GM12878 (cell line): ENCODE measurements around the gene CAMK2G. TPM values are rescaled to one million over a fixed set of nuclear protein-coding genes. Genes with fewer than 3 reads are reported as not detected.

Experiments used
- ATAC-seq: fragments of 200-7000 bp; cut with Tn5 transposase; 3 replicates; pipeline ENCODE4 v1.9.1; 2020; ENCODE audit warnings: mild to moderate bottlenecking, moderate library complexity
- BruUV-seq: library from RNA; stranded (reverse); fragments of 400-500 nt; replicated peaks from 2 replicates; lab custom pipeline; 2021; lab: Mats Ljungman, UMichigan
- CTCF ChIA-PET: fragments of 300-600 bp; sonication (Branson Sonifier 250); formaldehyde crosslinking; extraction: SDS; loops from one replicate; lab custom pipeline; 2021; ENCODE audit warnings: inconsistent platforms; lab: Yijun Ruan, JAX
- POLR2A ChIA-PET: fragments of 350-600 bp; formaldehyde crosslinking; extraction: SDS; loops from one replicate; lab custom pipeline; 2021; ENCODE audit warnings: inconsistent platforms; lab: Charles Lee
- RAD21 ChIA-PET: fragments of 300-600 bp; sonication (Branson Sonifier 250); formaldehyde crosslinking; loops from one replicate; lab custom pipeline; 2023; ENCODE audit warnings: antibody characterized with exemption; ENCODE audit not compliant: unreplicated experiment; lab: Charles Lee
- SMC1A ChIA-PET: fragments of 300-600 bp; sonication (Branson Sonifier 250); formaldehyde crosslinking; loops from one replicate; lab custom pipeline; 2023; ENCODE audit not compliant: unreplicated experiment, uncharacterized antibody; lab: Charles Lee
- DNase-seq: peaks from one replicate; pipeline ENCODE4 v3.0.0-alpha.2; 2011; ENCODE audit warnings: low read depth, low spot score
- FAIRE-seq: peaks from 3 replicates; lab custom pipeline; 2011; peaks lifted over from hg19 to GRCh38; lab: Jason Lieb, UNC
- H2AFZ ChIP-seq: 2 replicates; pipeline ENCODE4 v1.6.0; 2011; ENCODE audit warnings: low read depth, low read length, control low read depth; ENCODE audit not compliant: control insufficient read depth
- H3K27ac ChIP-seq: 2 replicates; pipeline ENCODE4 v1.5.1; 2011; ENCODE audit warnings: control low read depth; ENCODE audit not compliant: control insufficient read depth, insufficient read depth
- H3K27me3 ChIP-seq, 2 experiments: replicated peaks in 1 of 2; 2 replicates each; pipeline versions ENCODE4 v1.6.0 to v1.6.1; 2011; ENCODE audit warnings: low read length in 1 of 2; ENCODE audit not compliant: control insufficient read depth in 2 of 2, insufficient read depth in 2 of 2
- H3K36me3 ChIP-seq, 2 experiments: 2 replicates each; pipeline ENCODE4 v1.5.1; 2011; ENCODE audit warnings: low read length in 1 of 2; ENCODE audit not compliant: control insufficient read depth in 2 of 2, insufficient read depth in 2 of 2
- H3K4me1 ChIP-seq: 2 replicates; pipeline ENCODE4 v1.6.1; 2011; ENCODE audit warnings: mild to moderate bottlenecking, low read length, moderate library complexity, mixed read lengths; ENCODE audit not compliant: control insufficient read depth, insufficient read depth
- H3K4me2 ChIP-seq: 2 replicates; pipeline ENCODE4 v1.6.0; 2011; ENCODE audit warnings: control low read depth; ENCODE audit not compliant: control insufficient read depth, insufficient read depth
- H3K4me3 ChIP-seq: fragments of 200-600 bp; sonication (generic); 2 replicates; pipeline ENCODE4 v1.5.1; 2016
- H3K79me2 ChIP-seq: 2 replicates; pipeline ENCODE4 v1.6.0; 2011; ENCODE audit warnings: low read length; ENCODE audit not compliant: control insufficient read depth, insufficient read depth
- H3K9ac ChIP-seq: 2 replicates; pipeline ENCODE4 v1.8.0; 2011; ENCODE audit warnings: low read length, control low read depth, mixed read lengths; ENCODE audit not compliant: control insufficient read depth, insufficient read depth
- H3K9me3 ChIP-seq: replicated peaks from 3 replicates; pipeline ENCODE4 v1.5.1; 2011; ENCODE audit warnings: mild to moderate bottlenecking, low read length; ENCODE audit not compliant: control insufficient read depth, insufficient read depth
- H4K20me1 ChIP-seq: 2 replicates; pipeline ENCODE4 v1.6.0; 2011; ENCODE audit not compliant: control insufficient read depth, insufficient read depth
- BCL11A ChIP-seq: IDR thresholded peaks from 2 replicates; pipeline ENCODE4 v1.6.1; 2011; ENCODE audit warnings: low read depth, low read length
- MEF2A ChIP-seq: IDR thresholded peaks from 2 replicates; pipeline ENCODE4 v1.6.1; 2011; ENCODE audit warnings: low read depth, mild to moderate bottlenecking, low read length, moderate library complexity; ENCODE audit not compliant: insufficient read depth
- RFX5 ChIP-seq: IDR thresholded peaks from 2 replicates; pipeline ENCODE4 v1.6.1; 2011; ENCODE audit warnings: low read depth, low read length, improper control_type of control experiment
- ZBED1 ChIP-seq: IDR thresholded peaks from 2 replicates; pipeline ENCODE4 v1.6.1; 2016; ENCODE audit warnings: borderline replicate concordance
- WGBS: methylation state at CpG from one replicate; pipeline ENCODE4 v1.1.6; 2016; ENCODE audit warnings: low lambda C conversion rate; ENCODE audit not compliant: insufficient replicate concordance, insufficient coverage; ENCODE audit errors: missing lambda C conversion rate; 5-methylcytosine and 5-hydroxymethylcytosine counted together
- in situ Hi-C: fragments of 300-500 bp; cut with MboI; formaldehyde crosslinking; loops from 9 replicates; pipeline ENCODE4 v1.14.3; 2018; ENCODE audit warnings: mixed read lengths
- intact Hi-C: fragments of 100-400 bp; cut with micrococcal nuclease; formaldehyde crosslinking; loops from one replicate; pipeline ENCODE4 v1.14.2; 2022; ENCODE audit not compliant: unreplicated experiment
- polyA plus RNA-seq, 11 experiments: library from polyadenylated mRNA; depleted of rRNA in 4 of 11; unstranded in 6 of 11; stranded (reverse) in 5 of 11; fragments of >200 nt; fragmentation: Nextera tagmentation in 4 of 11; fragmentation: Illumina TruSeq in 1 of 11; extraction: Ambion mirVana in 4 of 11; extraction: Trizol in 1 of 11; gene quantifications; 1 replicate in 1 of 11; 2 replicates in 10 of 11; pipeline versions ENCODE4 v1.2.1 to v1.2.3, GENCODE V29; 2011 to 2016; ENCODE audit warnings: inconsistent platforms in 2 of 11, missing spikeins in 2 of 11, low read depth in 1 of 11
- total RNA-seq, 4 experiments: library from RNA; depleted of rRNA in 3 of 4; stranded (reverse); fragments of >200 nt in 3 of 4; fragmentation: Illumina TruSeq in 1 of 4; extraction: Trizol in 1 of 4; gene quantifications; 2 replicates each; pipeline versions ENCODE4 v1.2.1 to v1.2.3, GENCODE V29; 2013 to 2021
- TF ChIP-seq, protein P1 (sequence below): fragments of 150-350 bp; IDR thresholded peaks from 2 replicates; pipeline ENCODE4 v1.6.1; 2016; ENCODE audit warnings: low read depth, low read length
- TF ChIP-seq, protein P2 (sequence below): fragments of 450-650 bp; conservative IDR thresholded peaks from 2 replicates; pipeline ENCODE4 v1.6.1; 2017; ENCODE audit warnings: mild to moderate bottlenecking, moderate library complexity
- TF ChIP-seq, protein P3 (sequence below): fragments of 450-650 bp; formaldehyde crosslinking; IDR thresholded peaks from 2 replicates; pipeline ENCODE4 v1.4.0; 2020; ENCODE audit warnings: mild to moderate bottlenecking, moderate library complexity
- TF ChIP-seq, protein P4 (sequence below): IDR thresholded peaks from 2 replicates; pipeline ENCODE4 v1.6.1; 2011; ENCODE audit warnings: mild to moderate bottlenecking, low read depth, low read length, moderate library complexity; ENCODE audit not compliant: insufficient replicate concordance
- TF ChIP-seq, protein P5 (sequence below): IDR thresholded peaks from 2 replicates; pipeline ENCODE4 v1.6.1; 2012; ENCODE audit warnings: mild to moderate bottlenecking, low read depth, low read length

The CAMK2G gene
- total and polyA plus RNA-seq, 10 of the 15 experiments (the other 5 are each of a cell fraction or from before 2014, with no cell fraction given): 5.5 to 24.3 (median 16.9) TPM

DNA sequence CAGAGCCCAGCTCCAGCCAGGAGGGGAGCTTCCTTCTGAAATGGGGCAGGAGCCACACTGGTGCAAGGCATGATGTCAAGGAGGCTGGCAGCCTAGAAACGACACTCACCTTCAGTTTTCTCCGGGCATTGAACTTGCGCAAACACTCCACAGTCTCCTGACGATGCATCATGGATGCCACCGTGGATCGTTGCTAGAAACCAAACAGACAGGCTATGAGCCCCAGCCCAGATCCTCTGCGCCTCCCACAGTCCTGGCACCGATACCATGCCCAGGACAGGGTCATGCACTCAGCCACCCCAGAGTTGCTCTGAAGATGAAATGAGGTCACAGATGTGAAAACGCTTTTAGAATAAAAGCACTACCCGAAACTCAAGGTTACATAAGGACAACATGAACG lies 32.0 kb downstream of the CAMK2G start:
- WGBS: 86% methylated on average over 11 of the region's 11 CpGs
- Histone ChIP-seq H3K27me3 (no peaks in the 10 kb centered on the region), H2AFZ (no peak overlapping the region), H3K9ac (no peak overlapping the region), H3K4me1 (no peaks in the 10 kb centered on the region), H3K79me2 (no peaks in the 10 kb centered on the region), H4K20me1 (no peaks in the 10 kb centered on the region), H3K4me3 (no peak overlapping the region), H3K36me3 (peaks cover 11% of the 10 kb centered on the region in 2 experiments; a peak in 3 of 4 replicates), H3K4me2 (no peak overlapping the region), H3K9me3 (no peaks in the 10 kb centered on the region), H3K27ac (no peak overlapping the region)
- no TSS peak for BruUV-seq
- ATAC-seq (no peak), FAIRE-seq (no peak), DNase-seq (no peak)
- ChIA-PET POLR2A (interaction anchor here (0.7 kb wide), 1 partner anchor 32 kb away, joined by 3 read pairs; no protein-coding TSS in a partner anchor), RAD21 (interaction anchor here (1.3 to 1.4 kb wide), 2 partner anchors 33 to 37 kb away, joined by 3 to 4 read pairs; no protein-coding TSS in a partner anchor), CTCF (interaction anchor here (12.4 kb wide), 1 partner anchor 36 kb away, joined by 440 read pairs; the partner anchor contains the start of gene CAMK2G), SMC1A (no interaction called here)
- intact Hi-C loops (no loop called here), in situ Hi-C loops (no loop called here)
- TF ChIP-seq MEF2A (no peak), BCL11A (no peak), ZBED1 (no peak), RFX5 (no peak)
- TF ChIP-seq, protein P1, sequence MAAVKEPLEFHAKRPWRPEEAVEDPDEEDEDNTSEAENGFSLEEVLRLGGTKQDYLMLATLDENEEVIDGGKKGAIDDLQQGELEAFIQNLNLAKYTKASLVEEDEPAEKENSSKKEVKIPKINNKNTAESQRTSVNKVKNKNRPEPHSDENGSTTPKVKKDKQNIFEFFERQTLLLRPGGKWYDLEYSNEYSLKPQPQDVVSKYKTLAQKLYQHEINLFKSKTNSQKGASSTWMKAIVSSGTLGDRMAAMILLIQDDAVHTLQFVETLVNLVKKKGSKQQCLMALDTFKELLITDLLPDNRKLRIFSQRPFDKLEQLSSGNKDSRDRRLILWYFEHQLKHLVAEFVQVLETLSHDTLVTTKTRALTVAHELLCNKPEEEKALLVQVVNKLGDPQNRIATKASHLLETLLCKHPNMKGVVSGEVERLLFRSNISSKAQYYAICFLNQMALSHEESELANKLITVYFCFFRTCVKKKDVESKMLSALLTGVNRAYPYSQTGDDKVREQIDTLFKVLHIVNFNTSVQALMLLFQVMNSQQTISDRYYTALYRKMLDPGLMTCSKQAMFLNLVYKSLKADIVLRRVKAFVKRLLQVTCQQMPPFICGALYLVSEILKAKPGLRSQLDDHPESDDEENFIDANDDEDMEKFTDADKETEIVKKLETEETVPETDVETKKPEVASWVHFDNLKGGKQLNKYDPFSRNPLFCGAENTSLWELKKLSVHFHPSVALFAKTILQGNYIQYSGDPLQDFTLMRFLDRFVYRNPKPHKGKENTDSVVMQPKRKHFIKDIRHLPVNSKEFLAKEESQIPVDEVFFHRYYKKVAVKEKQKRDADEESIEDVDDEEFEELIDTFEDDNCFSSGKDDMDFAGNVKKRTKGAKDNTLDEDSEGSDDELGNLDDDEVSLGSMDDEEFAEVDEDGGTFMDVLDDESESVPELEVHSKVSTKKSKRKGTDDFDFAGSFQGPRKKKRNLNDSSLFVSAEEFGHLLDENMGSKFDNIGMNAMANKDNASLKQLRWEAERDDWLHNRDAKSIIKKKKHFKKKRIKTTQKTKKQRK: no peak
- TF ChIP-seq, protein P2, sequence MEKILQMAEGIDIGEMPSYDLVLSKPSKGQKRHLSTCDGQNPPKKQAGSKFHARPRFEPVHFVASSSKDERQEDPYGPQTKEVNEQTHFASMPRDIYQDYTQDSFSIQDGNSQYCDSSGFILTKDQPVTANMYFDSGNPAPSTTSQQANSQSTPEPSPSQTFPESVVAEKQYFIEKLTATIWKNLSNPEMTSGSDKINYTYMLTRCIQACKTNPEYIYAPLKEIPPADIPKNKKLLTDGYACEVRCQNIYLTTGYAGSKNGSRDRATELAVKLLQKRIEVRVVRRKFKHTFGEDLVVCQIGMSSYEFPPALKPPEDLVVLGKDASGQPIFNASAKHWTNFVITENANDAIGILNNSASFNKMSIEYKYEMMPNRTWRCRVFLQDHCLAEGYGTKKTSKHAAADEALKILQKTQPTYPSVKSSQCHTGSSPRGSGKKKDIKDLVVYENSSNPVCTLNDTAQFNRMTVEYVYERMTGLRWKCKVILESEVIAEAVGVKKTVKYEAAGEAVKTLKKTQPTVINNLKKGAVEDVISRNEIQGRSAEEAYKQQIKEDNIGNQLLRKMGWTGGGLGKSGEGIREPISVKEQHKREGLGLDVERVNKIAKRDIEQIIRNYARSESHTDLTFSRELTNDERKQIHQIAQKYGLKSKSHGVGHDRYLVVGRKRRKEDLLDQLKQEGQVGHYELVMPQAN: no peak
- TF ChIP-seq, protein P3, sequence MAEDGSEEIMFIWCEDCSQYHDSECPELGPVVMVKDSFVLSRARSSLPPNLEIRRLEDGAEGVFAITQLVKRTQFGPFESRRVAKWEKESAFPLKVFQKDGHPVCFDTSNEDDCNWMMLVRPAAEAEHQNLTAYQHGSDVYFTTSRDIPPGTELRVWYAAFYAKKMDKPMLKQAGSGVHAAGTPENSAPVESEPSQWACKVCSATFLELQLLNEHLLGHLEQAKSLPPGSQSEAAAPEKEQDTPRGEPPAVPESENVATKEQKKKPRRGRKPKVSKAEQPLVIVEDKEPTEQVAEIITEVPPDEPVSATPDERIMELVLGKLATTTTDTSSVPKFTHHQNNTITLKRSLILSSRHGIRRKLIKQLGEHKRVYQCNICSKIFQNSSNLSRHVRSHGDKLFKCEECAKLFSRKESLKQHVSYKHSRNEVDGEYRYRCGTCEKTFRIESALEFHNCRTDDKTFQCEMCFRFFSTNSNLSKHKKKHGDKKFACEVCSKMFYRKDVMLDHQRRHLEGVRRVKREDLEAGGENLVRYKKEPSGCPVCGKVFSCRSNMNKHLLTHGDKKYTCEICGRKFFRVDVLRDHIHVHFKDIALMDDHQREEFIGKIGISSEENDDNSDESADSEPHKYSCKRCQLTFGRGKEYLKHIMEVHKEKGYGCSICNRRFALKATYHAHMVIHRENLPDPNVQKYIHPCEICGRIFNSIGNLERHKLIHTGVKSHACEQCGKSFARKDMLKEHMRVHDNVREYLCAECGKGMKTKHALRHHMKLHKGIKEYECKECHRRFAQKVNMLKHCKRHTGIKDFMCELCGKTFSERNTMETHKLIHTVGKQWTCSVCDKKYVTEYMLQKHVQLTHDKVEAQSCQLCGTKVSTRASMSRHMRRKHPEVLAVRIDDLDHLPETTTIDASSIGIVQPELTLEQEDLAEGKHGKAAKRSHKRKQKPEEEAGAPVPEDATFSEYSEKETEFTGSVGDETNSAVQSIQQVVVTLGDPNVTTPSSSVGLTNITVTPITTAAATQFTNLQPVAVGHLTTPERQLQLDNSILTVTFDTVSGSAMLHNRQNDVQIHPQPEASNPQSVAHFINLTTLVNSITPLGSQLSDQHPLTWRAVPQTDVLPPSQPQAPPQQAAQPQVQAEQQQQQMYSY (CRISPR knock-in tag): no peak
- TF ChIP-seq, protein P4, sequence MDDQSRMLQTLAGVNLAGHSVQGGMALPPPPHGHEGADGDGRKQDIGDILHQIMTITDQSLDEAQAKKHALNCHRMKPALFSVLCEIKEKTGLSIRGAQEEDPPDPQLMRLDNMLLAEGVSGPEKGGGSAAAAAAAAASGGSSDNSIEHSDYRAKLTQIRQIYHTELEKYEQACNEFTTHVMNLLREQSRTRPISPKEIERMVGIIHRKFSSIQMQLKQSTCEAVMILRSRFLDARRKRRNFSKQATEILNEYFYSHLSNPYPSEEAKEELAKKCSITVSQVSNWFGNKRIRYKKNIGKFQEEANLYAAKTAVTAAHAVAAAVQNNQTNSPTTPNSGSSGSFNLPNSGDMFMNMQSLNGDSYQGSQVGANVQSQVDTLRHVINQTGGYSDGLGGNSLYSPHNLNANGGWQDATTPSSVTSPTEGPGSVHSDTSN: no peak
- TF ChIP-seq, protein P5, sequence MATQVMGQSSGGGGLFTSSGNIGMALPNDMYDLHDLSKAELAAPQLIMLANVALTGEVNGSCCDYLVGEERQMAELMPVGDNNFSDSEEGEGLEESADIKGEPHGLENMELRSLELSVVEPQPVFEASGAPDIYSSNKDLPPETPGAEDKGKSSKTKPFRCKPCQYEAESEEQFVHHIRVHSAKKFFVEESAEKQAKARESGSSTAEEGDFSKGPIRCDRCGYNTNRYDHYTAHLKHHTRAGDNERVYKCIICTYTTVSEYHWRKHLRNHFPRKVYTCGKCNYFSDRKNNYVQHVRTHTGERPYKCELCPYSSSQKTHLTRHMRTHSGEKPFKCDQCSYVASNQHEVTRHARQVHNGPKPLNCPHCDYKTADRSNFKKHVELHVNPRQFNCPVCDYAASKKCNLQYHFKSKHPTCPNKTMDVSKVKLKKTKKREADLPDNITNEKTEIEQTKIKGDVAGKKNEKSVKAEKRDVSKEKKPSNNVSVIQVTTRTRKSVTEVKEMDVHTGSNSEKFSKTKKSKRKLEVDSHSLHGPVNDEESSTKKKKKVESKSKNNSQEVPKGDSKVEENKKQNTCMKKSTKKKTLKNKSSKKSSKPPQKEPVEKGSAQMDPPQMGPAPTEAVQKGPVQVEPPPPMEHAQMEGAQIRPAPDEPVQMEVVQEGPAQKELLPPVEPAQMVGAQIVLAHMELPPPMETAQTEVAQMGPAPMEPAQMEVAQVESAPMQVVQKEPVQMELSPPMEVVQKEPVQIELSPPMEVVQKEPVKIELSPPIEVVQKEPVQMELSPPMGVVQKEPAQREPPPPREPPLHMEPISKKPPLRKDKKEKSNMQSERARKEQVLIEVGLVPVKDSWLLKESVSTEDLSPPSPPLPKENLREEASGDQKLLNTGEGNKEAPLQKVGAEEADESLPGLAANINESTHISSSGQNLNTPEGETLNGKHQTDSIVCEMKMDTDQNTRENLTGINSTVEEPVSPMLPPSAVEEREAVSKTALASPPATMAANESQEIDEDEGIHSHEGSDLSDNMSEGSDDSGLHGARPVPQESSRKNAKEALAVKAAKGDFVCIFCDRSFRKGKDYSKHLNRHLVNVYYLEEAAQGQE: no peak
